ENCODE data around the gene CPEB4. TPM values are rescaled to one million over a fixed set of nuclear protein-coding genes. Genes with fewer than 3 reads are reported as not detected.

CPEB4 gene
- total and polyA plus RNA-seq, 2 experiments from 2014 or later, result 5.9 to 10.2 TPM

DNA sequence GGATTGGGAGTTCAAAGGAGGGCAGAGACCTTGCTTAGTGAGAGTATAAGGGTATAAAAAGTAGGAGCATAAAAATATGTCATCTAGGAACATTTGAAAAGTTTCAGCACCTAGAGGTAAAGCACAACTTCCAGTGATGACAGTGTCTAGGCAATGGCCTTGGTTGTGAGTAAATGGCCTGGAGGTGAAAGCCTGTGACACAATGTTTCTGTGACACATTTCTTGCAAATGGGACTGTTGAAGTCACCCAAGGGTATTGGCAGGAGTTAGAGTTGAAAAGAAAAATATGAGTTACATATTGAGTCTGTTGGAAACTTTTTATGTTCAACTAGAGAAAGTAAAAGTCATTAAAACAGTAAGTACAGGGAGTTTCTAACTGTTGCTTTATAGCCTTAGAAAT lies 115.6 kb downstream of the CPEB4 start:
- no peaks in the 10 kb centered on the region for H3K9me2 ChIP-seq (ENCODE audit: insufficient read depth)
- H3K4me3 ChIP-seq, result no peak overlapping the region
- no peaks in the 10 kb centered on the region for H4K20me1 ChIP-seq (replicated peaks; ENCODE audit: insufficient read depth)
- no peak overlapping the region for H3K4me2 ChIP-seq
- peaks cover 3% of the 10 kb centered on the region for H3K27me3 Mint-ChIP-seq (ENCODE audit: insufficient read depth, low read depth, poor library complexity)
- H3K4me1 Mint-ChIP-seq, result no peaks in the 10 kb centered on the region
- H3K27ac Mint-ChIP-seq, result no peak overlapping the region
- no peak overlapping the region for H3K27ac ChIP-seq (ENCODE audit: low read depth)
- H2AFZ ChIP-seq, result 0 out of 2 replicates have a peak overlapping the region, but pooled peaks have one; percentile 21
- DNase-seq (ENCODE audit: low spot score), result no peak
- H3K36me3 ChIP-seq (ENCODE audit: insufficient read depth), result no peaks in the 10 kb centered on the region
- H3F3A ChIP-seq (replicated peaks; ENCODE audit: low read depth), result no peaks in the 10 kb centered on the region
- no peaks in the 10 kb centered on the region for H3K36me3 Mint-ChIP-seq (ENCODE audit: low read depth)
- no peak overlapping the region for H3K4me3 Mint-ChIP-seq
- no peaks in the 10 kb centered on the region for H3K9me3 Mint-ChIP-seq
- TF ChIP-seq, protein P1, sequence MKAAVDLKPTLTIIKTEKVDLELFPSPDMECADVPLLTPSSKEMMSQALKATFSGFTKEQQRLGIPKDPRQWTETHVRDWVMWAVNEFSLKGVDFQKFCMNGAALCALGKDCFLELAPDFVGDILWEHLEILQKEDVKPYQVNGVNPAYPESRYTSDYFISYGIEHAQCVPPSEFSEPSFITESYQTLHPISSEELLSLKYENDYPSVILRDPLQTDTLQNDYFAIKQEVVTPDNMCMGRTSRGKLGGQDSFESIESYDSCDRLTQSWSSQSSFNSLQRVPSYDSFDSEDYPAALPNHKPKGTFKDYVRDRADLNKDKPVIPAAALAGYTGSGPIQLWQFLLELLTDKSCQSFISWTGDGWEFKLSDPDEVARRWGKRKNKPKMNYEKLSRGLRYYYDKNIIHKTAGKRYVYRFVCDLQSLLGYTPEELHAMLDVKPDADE (IDR thresholded peaks at IDR 0.05), result no peak
- no peak for TF ChIP-seq EZH2phosphoT487 (IDR thresholded peaks at IDR 0.05; ENCODE audit: unreplicated experiment)
- TF ChIP-seq STAT1 (IDR thresholded peaks at IDR 0.05; ENCODE audit: unreplicated experiment), result no peak
- TF ChIP-seq, protein P2, sequence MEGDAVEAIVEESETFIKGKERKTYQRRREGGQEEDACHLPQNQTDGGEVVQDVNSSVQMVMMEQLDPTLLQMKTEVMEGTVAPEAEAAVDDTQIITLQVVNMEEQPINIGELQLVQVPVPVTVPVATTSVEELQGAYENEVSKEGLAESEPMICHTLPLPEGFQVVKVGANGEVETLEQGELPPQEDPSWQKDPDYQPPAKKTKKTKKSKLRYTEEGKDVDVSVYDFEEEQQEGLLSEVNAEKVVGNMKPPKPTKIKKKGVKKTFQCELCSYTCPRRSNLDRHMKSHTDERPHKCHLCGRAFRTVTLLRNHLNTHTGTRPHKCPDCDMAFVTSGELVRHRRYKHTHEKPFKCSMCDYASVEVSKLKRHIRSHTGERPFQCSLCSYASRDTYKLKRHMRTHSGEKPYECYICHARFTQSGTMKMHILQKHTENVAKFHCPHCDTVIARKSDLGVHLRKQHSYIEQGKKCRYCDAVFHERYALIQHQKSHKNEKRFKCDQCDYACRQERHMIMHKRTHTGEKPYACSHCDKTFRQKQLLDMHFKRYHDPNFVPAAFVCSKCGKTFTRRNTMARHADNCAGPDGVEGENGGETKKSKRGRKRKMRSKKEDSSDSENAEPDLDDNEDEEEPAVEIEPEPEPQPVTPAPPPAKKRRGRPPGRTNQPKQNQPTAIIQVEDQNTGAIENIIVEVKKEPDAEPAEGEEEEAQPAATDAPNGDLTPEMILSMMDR (conservative IDR thresholded peaks at IDR 0.05; ENCODE audit: low read depth in 2 of 2), result no peak
- TF ChIP-seq, protein P3, sequence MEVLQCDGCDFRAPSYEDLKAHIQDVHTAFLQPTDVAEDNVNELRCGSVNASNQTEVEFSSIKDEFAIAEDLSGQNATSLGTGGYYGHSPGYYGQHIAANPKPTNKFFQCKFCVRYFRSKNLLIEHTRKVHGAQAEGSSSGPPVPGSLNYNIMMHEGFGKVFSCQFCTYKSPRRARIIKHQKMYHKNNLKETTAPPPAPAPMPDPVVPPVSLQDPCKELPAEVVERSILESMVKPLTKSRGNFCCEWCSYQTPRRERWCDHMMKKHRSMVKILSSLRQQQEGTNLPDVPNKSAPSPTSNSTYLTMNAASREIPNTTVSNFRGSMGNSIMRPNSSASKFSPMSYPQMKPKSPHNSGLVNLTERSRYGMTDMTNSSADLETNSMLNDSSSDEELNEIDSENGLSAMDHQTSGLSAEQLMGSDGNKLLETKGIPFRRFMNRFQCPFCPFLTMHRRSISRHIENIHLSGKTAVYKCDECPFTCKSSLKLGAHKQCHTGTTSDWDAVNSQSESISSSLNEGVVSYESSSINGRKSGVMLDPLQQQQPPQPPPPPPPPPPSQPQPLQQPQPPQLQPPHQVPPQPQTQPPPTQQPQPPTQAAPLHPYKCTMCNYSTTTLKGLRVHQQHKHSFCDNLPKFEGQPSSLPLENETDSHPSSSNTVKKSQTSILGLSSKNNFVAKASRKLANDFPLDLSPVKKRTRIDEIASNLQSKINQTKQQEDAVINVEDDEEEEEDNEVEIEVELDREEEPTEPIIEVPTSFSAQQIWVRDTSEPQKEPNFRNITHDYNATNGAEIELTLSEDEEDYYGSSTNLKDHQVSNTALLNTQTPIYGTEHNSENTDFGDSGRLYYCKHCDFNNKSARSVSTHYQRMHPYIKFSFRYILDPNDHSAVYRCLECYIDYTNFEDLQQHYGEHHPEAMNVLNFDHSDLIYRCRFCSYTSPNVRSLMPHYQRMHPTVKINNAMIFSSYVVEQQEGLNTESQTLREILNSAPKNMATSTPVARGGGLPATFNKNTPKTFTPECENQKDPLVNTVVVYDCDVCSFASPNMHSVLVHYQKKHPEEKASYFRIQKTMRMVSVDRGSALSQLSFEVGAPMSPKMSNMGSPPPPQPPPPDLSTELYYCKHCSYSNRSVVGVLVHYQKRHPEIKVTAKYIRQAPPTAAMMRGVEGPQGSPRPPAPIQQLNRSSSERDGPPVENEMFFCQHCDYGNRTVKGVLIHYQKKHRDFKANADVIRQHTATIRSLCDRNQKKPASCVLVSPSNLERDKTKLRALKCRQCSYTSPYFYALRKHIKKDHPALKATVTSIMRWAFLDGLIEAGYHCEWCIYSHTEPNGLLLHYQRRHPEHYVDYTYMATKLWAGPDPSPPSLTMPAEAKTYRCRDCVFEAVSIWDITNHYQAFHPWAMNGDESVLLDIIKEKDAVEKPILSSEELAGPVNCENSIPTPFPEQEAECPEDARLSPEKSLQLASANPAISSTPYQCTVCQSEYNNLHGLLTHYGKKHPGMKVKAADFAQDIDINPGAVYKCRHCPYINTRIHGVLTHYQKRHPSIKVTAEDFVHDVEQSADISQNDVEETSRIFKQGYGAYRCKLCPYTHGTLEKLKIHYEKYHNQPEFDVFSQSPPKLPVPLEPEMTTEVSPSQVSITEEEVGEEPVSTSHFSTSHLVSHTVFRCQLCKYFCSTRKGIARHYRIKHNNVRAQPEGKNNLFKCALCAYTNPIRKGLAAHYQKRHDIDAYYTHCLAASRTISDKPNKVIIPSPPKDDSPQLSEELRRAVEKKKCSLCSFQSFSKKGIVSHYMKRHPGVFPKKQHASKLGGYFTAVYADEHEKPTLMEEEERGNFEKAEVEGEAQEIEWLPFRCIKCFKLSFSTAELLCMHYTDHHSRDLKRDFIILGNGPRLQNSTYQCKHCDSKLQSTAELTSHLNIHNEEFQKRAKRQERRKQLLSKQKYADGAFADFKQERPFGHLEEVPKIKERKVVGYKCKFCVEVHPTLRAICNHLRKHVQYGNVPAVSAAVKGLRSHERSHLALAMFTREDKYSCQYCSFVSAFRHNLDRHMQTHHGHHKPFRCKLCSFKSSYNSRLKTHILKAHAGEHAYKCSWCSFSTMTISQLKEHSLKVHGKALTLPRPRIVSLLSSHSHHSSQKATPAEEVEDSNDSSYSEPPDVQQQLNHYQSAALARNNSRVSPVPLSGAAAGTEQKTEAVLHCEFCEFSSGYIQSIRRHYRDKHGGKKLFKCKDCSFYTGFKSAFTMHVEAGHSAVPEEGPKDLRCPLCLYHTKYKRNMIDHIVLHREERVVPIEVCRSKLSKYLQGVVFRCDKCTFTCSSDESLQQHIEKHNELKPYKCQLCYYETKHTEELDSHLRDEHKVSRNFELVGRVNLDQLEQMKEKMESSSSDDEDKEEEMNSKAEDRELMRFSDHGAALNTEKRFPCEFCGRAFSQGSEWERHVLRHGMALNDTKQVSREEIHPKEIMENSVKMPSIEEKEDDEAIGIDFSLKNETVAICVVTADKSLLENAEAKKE (CRISPR knock-in tag; IDR thresholded peaks at IDR 0.05), result no peak
- TF ChIP-seq CREB1 (CRISPR knock-in tag; IDR thresholded peaks at IDR 0.05; ENCODE audit: low read depth), result no peak
- no peak for TF ChIP-seq ZNF331 (CRISPR knock-in tag; IDR thresholded peaks at IDR 0.05; ENCODE audit: low read depth)
- no peak for TF ChIP-seq EZH2 (IDR thresholded peaks at IDR 0.05; ENCODE audit: low read depth, unreplicated experiment)
- no peak for TF ChIP-seq NANOG (IDR thresholded peaks at IDR 0.05; ENCODE audit: borderline replicate concordance)
- no peak for TF ChIP-seq ZNF114 (CRISPR knock-in tag; IDR thresholded peaks at IDR 0.05)
- no peak for TF ChIP-seq POLR2AphosphoS5 (IDR thresholded peaks at IDR 0.05; ENCODE audit: low read depth)
- TF ChIP-seq, protein P4, sequence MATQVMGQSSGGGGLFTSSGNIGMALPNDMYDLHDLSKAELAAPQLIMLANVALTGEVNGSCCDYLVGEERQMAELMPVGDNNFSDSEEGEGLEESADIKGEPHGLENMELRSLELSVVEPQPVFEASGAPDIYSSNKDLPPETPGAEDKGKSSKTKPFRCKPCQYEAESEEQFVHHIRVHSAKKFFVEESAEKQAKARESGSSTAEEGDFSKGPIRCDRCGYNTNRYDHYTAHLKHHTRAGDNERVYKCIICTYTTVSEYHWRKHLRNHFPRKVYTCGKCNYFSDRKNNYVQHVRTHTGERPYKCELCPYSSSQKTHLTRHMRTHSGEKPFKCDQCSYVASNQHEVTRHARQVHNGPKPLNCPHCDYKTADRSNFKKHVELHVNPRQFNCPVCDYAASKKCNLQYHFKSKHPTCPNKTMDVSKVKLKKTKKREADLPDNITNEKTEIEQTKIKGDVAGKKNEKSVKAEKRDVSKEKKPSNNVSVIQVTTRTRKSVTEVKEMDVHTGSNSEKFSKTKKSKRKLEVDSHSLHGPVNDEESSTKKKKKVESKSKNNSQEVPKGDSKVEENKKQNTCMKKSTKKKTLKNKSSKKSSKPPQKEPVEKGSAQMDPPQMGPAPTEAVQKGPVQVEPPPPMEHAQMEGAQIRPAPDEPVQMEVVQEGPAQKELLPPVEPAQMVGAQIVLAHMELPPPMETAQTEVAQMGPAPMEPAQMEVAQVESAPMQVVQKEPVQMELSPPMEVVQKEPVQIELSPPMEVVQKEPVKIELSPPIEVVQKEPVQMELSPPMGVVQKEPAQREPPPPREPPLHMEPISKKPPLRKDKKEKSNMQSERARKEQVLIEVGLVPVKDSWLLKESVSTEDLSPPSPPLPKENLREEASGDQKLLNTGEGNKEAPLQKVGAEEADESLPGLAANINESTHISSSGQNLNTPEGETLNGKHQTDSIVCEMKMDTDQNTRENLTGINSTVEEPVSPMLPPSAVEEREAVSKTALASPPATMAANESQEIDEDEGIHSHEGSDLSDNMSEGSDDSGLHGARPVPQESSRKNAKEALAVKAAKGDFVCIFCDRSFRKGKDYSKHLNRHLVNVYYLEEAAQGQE (IDR thresholded peaks at IDR 0.05; ENCODE audit: unreplicated experiment), result no peak
- ATAC-seq, result no peak
- H3K79me2 ChIP-seq (replicated peaks; ENCODE audit: insufficient read depth), result no peaks in the 10 kb centered on the region
- no peaks in the 10 kb centered on the region for H3K27me3 ChIP-seq (ENCODE audit: insufficient read depth)
- H3K4me1 ChIP-seq (ENCODE audit: insufficient read depth), result no peaks in the 10 kb centered on the region
